Measurements from ENCODE around the gene DNAI2.

GRCh38 chr17:74337834-74338500 lies 63.9 kb downstream of the DNAI2 start:
- TF ChIP-seq CTCF (IDR thresholded peaks at IDR 0.05; ENCODE audit: borderline replicate concordance, extremely low read depth, low read length, poor library complexity, severe bottlenecking) (no peak), EZH2 (IDR thresholded peaks at IDR 0.05; ENCODE audit: borderline replicate concordance, low read depth, low read length, severe bottlenecking) (no peak)

Measured in DND-41 (cell line).